AG20443 (cell line): ENCODE measurements around the gene INHA.

ENCODE experiments used
- DNase-seq: peaks from one replicate; pipeline ENCODE4 v3.0.0; 2012; ENCODE audit warnings: low spot score, mixed read lengths

INHA gene

DNA sequence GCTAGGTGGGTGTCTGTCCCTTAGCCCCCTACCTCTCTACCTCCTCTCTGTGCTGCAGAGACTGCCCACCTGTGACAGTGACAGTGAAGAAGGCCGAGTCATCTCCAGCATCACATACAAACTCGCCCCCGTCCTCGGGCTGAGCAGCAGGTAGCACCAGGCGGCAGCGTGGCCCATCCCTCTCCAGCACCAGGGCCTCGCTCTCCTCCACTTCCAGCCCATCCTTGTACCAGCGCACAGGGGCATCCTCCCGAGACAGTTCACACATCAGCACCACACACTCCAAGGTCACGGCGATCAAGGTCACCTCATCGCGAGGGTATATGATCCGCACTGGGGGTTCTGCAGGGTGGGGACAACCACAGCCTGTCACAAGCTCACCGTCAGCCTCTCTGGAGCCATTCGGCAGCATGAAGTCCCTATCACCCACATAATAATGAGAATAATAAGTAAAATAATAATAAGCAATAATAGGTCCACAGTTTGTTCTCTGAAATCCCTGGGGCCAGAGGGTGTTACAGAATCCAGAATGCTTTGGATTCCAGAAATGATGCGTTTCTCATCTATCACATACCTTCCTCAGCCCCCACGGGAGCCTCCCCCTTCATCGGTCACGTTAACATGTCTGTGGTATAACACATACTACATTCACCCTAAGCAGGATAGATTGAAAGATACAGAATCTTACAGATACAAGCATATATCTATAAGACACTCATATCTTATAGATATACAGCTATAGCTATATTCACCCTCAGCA, 12.8 kb upstream of the INHA start:
- DNase-seq, result no peak

DNA sequence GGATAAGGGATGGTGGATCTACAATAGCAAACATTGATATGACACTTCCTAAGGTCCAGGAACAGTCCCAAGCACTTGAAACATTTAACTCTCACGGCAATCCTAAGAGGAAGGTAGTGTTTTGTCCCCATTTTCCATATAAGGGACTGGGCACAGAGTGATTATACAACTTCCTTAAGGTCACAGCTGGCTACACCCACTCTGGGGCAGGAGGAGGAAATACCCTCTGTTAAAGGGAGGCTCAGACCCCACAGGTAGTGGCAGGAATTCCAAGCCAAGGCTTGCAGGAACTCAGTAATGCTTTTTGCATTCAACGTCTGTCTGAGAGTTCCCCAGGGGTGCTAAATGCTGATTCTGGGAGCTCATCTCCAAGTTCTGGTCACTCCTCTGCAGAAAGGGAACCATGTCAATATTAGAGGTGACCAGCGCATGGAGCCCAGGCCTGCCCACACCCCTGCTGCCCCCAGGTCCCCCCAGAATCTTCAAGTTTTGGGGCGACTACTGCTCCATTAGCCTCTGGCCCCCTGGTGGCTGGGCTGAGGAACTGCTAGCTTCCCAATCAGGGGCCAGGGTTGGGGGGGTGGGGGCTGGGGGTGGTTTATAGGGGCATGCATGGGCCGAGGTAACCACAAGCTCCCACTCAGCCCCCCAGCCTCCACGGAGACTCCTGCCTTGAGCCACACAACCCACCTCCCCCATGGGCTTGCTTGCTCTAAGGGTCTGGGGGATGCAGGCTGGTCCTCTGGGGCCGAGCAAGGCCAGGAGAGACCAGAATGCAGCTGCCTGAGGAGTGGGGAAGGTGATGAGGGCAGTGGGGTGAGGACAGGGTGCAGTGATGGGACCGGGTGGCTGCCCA, 11.8 kb upstream of the INHA start:
- DNase-seq, result peak; percentile 66

DNA sequence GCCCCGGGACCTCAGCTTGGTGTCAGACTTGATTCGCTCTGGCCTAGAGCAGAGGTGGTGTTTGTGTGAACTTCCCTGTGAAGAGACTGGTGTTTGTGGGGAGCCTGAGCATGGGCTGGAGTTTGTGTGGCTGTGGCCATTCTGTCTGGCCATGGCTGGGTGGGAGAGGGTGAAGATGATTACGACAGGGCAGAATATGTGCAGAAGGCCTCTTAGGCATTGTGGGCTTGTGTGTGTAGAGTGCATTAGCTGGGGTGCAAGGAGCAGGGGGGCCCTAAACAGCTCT, 11.3 kb upstream of the INHA start:
- no peak for DNase-seq

DNA sequence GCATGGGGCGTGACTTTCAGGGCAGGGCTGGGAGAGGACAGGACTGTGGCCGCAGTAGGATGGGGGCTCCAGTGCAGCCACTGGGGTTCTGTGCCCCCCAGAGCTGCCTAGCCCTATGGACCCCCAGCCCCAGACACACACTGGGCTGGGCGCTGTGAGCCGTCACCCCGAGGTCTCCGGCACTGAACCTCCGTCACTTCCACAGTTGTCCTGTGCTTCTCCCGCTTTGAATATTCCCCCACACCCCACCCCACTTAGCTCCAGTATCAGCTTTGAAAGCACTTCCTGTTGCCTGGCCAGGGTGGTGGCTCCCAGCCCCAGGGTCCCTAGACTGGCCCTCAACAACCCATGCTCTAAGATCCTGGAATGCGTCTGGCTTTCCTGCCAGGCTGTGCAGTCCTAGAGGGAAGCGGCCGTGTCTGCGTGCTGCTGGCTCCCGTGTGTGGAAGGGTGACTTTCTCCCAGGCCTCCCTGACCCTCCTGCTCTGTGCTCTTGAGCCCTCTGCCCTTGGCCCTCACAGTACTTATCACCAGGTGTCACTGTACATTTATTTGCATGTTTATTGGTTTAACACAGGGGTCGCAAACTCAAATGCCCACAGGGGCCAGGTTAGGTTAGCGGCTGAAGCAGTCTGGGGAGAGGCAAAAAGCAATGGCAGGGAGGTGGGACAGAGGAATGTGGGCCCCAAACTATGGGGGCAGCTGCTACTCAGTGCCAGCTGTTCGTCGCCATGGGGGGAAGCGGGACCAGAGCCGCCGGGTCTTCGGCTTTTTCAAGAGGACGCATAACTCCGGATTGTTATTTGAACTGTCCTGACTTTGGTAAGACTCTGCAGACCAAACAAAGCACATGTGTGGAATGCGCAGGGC, 10.7 kb upstream of the INHA start:
- DNase-seq, result no peak

DNA sequence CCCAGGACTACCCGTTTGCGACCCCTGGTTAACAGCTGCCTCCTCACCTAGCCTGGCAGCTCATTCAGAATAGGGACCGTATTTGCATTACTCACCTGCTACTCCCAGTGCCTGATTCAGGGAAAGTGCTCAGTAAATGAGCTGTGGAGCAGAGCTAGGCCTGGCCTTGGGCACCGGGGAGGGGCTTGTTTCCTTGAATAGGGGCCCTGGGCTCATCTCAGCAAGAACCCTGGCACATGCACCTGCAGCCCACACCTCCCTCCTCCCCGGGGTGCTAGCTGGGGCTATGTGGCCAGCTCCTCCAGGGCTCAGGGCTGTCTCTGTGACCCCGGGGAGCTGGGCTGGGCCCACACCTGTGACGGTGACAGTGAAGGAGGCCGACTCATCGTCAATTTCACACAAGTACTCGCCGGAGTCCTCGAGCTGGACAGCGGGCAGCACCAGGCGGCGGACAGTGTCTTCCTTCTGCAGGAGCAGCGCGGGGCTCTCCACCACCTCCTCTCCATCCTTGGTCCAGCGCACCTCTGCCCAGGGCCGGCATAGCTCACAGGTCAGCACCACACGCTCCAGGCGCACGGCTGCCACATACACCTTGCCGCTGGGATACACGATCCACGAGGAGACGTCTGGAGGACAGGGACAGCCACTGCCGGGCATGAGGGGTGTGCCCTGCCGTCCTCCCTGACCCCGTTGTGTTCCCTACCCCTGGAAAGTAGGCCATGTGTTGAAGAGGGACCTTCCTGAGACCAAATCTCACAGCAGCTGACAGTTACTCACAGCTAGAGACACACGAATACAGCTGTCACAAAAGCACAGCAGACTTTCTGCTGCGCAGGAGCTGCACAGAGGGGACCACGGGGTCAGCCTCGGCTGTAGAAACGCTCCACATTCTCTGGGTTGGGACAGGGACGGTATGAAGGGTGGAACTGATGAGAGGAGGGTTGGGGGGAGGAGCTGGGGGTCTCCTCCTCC, 9.8 kb upstream of the INHA start:
- DNase-seq, result no peak

DNA sequence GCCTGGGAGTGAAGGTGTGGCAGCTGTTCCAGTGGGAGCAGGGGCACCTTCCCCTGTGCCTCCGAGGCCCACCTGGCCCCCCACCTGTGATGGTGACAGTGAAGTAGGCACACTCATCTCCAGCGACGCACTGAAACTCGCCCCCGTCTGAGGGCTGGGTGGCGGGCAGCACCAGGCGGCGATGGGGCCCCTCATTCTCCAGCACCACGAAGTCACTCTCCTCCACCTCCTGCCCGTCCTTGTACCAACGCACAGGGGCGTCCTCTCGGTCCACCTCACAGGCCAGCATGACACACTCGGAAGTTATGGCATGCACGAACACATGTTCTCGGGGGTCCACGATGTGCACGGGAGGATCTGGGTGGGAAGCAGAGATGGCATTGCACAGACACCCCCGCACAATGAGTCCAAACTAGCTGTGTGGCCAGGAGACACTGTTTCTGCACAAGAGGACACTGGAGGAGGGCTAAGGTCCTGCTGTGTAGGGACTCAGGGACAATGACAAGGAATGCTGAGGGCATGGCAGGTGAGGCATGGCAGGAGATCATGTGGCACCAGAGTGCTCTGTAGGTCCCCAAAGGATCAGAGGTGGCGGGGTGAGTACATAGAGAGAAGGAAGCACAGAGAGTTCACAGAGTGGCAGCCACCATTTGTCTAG, 8.7 kb upstream of the INHA start:
- DNase-seq, result no peak

DNA sequence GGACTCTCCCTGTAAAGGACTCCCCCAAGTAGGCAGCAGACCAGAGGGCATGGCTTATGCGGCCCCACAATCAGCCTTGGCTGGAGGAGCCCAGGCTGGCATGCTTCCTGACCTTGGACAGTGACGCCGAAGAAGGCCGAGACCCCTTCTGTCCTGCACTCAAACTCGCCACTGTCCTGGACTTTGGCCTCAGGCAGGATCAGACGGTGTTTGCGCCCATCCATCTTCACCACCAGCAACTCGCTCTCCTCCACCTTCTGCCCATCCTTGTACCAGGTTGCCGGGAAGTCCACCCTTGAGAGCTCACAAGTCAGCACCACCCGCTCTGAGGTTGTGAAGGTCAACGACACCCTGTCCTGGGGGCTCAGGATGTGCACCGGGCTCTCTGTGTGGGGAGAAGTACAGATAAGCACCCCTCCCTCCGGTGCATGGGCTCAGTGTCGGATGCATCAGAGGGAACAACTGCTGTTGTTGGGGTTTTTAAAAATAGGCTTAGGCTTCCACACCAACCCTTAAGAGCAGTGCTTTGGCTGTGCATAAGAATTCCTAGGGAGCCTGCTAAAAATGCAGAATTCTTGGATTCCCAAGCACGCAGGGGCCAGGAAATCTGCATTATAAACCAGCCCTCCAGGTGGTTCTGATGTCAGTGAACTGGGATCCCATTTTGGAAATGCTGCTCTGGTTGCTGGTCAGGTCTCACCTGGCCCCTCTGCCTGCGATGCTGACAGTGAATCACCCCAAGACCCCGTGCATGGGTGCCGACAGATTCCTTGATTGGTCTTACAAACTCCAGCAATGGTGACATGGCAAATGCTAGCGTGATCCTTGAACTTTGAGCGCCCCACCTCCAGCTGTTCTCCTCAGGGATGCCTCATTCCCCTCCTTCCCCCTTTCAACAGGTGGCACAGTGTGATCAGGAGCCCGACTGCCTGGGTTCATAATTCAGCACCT, 6.7 kb upstream of the INHA start:
- DNase-seq, result no peak

DNA sequence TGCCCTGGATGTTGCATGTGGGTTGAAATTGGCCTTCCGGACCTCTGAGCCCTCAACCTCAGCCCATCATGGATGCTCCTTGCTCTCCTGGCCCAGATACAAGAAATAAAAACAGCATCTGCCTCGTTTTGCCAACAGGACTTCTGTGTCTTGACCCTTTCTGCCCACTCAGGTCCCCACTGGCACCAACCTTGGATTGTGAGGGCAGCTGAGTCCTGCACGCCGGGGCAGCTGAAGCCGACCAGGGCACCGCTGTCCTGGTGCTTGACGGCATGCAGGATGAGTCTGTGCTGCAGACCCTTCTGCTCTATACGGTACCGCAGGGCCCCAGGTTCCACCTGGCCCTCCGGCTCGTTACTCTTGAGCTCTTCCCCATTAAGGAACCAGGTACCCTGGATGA, 5.5 kb upstream of the INHA start:
- DNase-seq, result no peak

DNA sequence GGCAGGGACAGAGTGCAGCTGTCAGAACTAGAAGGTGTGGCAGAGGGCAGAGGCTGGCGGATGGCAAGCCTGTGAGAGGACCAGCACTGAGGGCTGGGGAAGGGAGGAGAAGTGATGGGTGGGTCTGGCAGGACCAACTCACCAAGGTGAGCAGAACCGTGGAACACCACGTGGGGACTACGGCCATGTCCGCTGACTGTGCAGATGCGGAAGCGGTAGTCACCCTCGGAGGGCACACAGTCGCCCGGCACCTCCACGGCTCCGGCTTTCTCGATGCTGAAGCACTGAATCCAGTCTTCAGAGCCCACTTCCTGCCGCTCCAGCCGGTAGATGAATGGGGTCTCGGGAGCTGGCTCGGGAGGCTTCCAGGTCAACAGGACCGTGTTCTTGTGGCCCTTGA, 5.0 kb upstream of the INHA start:
- no peak for DNase-seq

DNA sequence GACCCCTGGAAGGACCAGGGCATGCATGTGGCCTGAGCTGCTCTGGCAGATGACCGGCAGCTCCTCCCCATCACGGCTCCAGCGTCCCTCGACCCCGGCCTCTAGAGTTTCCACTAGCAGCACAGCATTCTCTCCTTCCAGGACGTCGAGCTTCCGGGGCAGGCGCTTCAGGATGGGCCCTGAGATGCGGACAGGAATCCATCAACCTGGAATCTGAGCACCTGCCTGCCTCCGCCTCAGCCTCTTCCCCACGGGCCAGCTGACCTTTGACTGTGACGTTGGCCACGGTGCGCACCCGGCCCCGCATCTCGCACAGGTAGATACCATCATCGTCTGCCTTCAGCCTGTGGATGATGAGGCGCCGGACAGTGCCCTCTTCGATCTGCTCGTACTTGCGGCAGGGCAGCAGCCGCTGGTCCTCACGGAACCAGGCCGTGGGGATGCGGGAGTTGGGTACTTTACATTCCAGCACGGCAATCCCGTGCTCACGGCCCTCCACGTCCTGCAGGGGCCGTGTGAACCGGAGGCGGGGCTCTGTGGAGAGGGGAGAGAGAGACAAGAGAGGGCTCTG, 4.2 kb upstream of the INHA start:
- DNase-seq, result no peak

DNA sequence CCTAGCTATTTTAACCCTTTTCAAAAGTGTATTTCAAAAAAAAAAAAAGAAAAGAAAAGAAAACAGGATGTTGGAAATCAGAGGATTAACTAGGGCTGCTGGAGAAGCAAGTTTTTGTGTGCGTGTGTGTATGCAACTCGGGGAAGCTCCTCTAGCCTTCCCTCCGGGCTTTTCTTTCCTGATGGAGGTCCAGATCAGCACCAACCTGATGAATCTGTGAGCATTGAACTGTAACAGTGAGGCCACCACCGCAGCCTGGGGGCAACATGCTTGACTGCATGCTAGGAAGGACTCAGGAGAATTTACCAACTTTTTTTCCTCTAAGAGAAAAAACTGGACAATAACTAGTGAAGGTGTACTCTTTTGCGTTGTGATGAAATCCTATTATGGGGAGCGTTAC, 3.1 kb upstream of the INHA start:
- DNase-seq, result no peak

DNA sequence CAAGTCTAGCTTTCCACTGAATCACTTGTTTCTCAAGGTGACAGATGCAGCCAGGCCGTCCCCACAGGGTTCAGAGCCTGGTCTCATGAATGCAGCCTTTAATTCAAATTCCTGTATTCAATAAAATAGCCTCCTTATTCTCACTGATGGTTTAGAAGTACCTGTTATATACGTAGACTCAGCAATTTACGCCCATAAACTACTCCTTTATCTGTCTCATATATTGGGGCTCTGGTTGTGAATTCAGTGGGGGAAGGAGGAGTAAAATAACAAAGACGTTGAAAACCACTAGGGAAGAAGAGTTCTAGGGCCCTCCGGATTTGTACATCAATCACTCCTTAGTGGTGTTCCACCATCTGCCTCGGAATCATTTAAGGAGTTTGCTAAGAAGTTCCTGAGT, 2.5 kb upstream of the INHA start:
- DNase-seq, result no peak

DNA sequence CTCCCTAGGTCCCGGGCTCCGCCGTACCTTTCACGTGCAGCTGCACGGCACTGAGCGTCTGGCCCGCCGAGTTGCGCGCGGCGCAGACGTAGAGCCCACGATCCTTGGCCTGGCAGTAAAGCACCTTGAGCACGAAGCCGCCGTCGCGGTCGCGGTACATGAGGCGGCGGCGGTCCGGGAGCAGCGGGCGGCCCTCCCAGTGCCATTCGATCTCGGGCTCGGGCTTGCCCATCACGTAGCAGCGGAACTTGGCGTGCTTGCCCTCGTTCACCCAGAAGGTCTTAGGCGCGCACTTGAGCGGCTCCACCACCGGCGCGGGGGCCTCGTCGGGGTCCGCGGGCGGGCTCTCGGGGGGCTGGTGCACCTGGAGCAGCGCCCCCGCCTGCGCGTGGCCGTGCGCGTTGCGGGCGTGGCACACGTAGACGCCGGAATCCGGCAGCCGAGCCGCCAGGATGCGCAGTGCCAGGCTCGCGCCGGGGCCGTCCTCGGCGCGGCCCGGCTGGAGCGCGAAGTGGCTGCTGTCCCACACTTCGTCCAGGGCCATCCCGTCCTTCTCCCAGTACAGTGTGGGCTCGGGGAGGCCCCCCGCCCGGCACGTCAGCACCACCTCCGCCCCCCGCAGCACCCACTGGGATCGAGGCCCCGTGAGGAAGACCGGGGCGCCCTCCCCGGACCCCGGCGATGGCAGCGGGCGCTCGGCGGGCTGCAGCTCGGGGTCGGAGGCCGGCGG, 1.8 kb upstream of the INHA start:
- DNase-seq, result peak; percentile 86

DNA sequence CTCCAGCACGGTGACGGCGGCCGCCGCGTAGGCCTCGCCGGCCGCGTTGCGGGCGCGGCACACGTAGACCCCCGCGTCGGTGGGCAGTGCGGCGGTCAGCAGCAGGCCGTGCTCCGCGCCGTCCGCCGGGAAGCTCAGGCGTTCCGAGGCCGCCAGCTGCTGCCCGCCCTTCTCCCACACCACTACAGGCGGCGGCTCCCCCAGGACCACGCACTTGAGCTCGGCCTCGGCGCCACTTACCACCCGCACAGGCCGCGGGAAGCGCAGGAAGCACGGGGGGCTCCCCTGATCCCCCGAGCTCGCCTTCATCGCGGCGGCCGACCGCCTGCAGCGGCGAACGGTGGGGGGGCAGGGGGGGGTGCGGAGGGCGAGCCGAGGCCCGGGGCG, 1.2 kb upstream of the INHA start:
- DNase-seq, result peak; percentile 56

DNA sequence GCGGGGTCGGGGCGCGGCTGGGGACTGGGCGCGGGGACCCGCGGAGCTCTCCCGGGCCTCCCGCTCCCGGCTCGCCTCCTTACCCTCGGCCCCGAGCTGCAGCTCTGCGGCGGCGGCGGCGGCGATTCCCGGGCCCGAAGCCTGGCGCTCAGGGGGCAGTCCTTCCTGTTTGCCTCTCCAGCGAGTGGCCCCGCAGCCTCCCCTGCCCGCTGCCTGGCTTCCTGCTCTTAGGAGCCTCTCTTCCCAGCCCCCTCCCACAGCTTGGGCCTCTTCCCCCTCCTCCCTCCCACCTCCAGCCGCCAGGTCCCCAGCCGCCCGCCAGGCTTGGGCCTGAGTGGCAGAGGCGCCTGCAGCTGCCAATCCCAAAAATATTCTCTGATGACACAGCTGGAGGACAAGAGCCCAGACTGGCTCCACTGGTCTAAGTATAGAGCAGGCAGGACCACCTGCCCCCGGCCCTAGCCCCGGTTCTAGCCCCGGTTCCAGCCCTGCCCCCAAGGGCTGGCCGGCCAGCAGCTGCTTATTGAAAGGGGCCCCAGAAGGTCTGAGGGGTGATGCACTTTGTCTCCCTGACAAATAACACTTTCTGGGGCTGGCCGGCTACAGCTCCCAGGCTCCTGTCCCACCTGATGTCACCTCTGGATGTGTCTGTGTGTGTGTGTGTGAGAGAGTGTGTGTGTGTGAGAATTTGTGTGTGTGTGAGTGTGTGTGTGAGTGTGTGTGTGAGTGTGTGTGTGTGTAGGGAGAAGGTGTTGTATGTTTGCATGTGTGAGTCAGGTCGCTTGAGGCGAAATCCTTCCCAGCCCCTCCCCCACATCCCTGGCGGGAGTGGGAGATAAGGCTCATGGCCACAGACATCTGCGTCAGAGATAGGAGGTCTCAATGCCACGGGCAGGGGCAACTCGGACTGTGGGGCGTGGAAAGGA, 536 bp upstream of the INHA start, which contains the start of gene OBSL1:
Gene OBSL1 (minus strand): TSS at position 229 of the 926 bp plus-strand sequence. CDS start 307 bp downstream, outside the sequence.
- DNase-seq, result peak; percentile 84

DNA sequence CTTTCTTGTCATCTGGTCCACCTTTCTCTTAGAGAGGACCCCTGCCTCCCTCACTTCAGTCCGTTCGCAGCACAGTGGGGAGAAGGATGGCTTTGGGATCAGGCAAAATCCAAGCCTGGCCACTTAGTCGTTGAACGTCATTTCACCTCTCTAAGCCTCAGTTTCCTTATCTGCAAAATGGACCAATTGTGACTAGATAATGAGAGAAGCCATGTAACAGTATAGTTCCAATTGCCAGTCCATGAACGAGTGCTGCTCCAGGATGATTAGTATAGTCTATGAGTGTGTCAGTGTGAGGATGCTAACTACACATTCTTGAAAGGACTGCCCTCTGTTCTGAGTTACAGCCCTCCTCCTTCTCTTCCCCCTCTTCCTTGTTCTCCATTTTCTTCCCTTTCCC, 1.1 kb downstream of the INHA start:
- no peak for DNase-seq

DNA sequence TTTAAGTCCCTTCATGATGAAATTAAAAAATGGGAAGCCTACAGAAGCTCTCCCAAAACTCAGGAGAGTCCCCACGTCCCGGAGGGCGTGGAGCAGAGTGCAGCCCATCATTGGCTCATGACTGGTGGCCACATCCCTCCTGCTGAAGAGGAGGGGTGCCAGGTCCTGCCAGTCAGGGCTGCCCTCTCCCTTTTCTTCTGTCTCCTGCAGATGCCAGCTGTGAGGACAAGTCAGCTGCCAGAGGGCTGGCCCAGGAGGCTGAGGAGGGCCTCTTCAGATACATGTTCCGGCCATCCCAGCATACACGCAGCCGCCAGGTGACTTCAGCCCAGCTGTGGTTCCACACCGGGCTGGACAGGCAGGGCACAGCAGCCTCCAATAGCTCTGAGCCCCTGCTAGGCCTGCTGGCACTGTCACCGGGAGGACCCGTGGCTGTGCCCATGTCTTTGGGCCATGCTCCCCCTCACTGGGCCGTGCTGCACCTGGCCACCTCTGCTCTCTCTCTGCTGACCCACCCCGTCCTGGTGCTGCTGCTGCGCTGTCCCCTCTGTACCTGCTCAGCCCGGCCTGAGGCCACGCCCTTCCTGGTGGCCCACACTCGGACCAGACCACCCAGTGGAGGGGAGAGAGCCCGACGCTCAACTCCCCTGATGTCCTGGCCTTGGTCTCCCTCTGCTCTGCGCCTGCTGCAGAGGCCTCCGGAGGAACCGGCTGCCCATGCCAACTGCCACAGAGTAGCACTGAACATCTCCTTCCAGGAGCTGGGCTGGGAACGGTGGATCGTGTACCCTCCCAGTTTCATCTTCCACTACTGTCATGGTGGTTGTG, 2.6 kb downstream of the INHA start:
- DNase-seq, result no peak
